ENCODE results near the gene PTRH1. TPM values are rescaled to one million over a fixed set of nuclear protein-coding genes. Genes with fewer than 3 reads are reported as not detected.

The PTRH1 gene
- total and polyA plus RNA-seq, 2 of the 13 experiments (the other 11 are each of a cell fraction or from before 2014, with no cell fraction given), result 4.0 to 10.4 TPM

DNA sequence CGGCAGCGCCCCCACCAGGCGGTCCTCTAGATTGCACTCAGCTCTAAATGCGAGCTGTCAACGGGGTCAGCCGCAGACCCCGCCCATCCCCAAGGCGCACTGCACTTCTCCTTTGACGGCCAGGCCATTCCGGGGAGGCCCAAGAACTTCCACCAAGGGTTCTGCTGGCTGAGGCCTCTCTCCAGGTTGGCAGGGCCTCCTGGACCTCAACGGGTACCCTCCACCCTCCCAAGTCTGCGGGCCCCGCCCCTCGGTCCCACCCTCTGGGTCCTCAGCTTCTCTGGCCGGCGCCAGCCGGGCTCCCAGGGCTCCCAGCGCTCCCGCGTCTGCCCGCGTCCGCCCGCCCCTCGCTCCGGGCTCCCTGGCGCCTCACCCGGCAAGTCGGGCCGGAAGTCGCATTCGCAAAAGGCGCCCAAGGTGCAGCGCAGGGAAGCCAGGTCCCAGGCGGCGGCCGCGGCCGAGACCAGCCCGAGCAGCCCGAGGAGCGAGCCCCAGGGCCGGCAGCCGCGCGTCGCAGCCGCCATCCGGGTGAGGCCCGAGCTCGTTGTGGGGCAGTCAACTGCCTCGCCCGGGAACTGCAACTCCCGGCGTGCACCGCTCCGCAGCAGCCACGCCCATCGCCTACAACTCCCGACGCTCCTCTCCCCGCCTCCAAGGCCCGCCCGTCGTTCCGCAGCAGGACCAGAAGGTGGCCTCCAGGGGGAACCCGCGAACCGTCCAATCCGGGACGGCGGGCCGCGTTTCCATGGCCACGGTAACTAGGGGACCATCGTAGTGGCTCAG, 19.5 kb upstream of the PTRH1 start, which contains the start of gene TOR2A (continued):
- TF ChIP-seq, protein P1, sequence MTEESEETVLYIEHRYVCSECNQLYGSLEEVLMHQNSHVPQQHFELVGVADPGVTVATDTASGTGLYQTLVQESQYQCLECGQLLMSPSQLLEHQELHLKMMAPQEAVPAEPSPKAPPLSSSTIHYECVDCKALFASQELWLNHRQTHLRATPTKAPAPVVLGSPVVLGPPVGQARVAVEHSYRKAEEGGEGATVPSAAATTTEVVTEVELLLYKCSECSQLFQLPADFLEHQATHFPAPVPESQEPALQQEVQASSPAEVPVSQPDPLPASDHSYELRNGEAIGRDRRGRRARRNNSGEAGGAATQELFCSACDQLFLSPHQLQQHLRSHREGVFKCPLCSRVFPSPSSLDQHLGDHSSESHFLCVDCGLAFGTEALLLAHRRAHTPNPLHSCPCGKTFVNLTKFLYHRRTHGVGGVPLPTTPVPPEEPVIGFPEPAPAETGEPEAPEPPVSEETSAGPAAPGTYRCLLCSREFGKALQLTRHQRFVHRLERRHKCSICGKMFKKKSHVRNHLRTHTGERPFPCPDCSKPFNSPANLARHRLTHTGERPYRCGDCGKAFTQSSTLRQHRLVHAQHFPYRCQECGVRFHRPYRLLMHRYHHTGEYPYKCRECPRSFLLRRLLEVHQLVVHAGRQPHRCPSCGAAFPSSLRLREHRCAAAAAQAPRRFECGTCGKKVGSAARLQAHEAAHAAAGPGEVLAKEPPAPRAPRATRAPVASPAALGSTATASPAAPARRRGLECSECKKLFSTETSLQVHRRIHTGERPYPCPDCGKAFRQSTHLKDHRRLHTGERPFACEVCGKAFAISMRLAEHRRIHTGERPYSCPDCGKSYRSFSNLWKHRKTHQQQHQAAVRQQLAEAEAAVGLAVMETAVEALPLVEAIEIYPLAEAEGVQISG (CRISPR knock-in tag; IDR thresholded peaks at IDR 0.05), result peak; percentile 87
- TF ChIP-seq, protein P2, sequence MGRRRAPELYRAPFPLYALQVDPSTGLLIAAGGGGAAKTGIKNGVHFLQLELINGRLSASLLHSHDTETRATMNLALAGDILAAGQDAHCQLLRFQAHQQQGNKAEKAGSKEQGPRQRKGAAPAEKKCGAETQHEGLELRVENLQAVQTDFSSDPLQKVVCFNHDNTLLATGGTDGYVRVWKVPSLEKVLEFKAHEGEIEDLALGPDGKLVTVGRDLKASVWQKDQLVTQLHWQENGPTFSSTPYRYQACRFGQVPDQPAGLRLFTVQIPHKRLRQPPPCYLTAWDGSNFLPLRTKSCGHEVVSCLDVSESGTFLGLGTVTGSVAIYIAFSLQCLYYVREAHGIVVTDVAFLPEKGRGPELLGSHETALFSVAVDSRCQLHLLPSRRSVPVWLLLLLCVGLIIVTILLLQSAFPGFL (CRISPR knock-in tag; IDR thresholded peaks at IDR 0.05), result 0 out of 2 replicates have a peak, but pooled peaks have one; percentile 30
- TF ChIP-seq ZNF496 (CRISPR knock-in tag; IDR thresholded peaks at IDR 0.05; ENCODE audit: insufficient replicate concordance) (no peak), ZNF766 (CRISPR knock-in tag; IDR thresholded peaks at IDR 0.05; ENCODE audit: borderline replicate concordance) (peak; percentile 72; the same call in 1 of the 2 replicates), ZNF331 (CRISPR knock-in tag; IDR thresholded peaks at IDR 0.05) (no peak), NCOA5 (CRISPR knock-in tag; IDR thresholded peaks at IDR 0.05) (no peak), ATF1 (CRISPR knock-in tag; IDR thresholded peaks at IDR 0.05) (no peak), ZNF101 (CRISPR knock-in tag; IDR thresholded peaks at IDR 0.05; ENCODE audit: borderline replicate concordance, low read depth) (0 out of 2 replicates have a peak, but pooled peaks have one; percentile 84), NR2F2 (IDR thresholded peaks at IDR 0.05; ENCODE audit: borderline replicate concordance, low read depth) (no peak), RBM22 (optimal IDR thresholded peaks at IDR 0.05; ENCODE audit: low read length) (peak; percentile 99), ZEB1 (IDR thresholded peaks at IDR 0.05; ENCODE audit: insufficient replicate concordance, low read depth) (no peak), ZNF510 (CRISPR knock-in tag; IDR thresholded peaks at IDR 0.05; ENCODE audit: low read depth) (peak; percentile 78), ATAD3A (CRISPR knock-in tag; IDR thresholded peaks at IDR 0.05) (no peak)
- TF ChIP-seq, protein P3, sequence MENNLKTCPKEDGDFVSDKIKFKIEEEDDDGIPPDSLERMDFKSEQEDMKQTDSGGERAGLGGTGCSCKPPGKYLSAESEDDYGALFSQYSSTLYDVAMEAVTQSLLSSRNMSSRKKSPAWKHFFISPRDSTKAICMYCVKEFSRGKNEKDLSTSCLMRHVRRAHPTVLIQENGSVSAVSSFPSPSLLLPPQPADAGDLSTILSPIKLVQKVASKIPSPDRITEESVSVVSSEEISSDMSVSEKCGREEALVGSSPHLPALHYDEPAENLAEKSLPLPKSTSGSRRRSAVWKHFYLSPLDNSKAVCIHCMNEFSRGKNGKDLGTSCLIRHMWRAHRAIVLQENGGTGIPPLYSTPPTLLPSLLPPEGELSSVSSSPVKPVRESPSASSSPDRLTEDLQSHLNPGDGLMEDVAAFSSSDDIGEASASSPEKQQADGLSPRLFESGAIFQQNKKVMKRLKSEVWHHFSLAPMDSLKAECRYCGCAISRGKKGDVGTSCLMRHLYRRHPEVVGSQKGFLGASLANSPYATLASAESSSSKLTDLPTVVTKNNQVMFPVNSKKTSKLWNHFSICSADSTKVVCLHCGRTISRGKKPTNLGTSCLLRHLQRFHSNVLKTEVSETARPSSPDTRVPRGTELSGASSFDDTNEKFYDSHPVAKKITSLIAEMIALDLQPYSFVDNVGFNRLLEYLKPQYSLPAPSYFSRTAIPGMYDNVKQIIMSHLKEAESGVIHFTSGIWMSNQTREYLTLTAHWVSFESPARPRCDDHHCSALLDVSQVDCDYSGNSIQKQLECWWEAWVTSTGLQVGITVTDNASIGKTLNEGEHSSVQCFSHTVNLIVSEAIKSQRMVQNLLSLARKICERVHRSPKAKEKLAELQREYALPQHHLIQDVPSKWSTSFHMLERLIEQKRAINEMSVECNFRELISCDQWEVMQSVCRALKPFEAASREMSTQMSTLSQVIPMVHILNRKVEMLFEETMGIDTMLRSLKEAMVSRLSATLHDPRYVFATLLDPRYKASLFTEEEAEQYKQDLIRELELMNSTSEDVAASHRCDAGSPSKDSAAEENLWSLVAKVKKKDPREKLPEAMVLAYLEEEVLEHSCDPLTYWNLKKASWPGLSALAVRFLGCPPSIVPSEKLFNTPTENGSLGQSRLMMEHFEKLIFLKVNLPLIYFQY (CRISPR knock-in tag; IDR thresholded peaks at IDR 0.05; ENCODE audit: borderline replicate concordance), result no peak
- TF ChIP-seq, protein P4, sequence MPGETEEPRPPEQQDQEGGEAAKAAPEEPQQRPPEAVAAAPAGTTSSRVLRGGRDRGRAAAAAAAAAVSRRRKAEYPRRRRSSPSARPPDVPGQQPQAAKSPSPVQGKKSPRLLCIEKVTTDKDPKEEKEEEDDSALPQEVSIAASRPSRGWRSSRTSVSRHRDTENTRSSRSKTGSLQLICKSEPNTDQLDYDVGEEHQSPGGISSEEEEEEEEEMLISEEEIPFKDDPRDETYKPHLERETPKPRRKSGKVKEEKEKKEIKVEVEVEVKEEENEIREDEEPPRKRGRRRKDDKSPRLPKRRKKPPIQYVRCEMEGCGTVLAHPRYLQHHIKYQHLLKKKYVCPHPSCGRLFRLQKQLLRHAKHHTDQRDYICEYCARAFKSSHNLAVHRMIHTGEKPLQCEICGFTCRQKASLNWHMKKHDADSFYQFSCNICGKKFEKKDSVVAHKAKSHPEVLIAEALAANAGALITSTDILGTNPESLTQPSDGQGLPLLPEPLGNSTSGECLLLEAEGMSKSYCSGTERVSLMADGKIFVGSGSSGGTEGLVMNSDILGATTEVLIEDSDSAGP (CRISPR knock-in tag; IDR thresholded peaks at IDR 0.05; ENCODE audit: borderline replicate concordance), result peak; percentile 56; the same call in 1 of the 2 replicates
- TF ChIP-seq, protein P5, sequence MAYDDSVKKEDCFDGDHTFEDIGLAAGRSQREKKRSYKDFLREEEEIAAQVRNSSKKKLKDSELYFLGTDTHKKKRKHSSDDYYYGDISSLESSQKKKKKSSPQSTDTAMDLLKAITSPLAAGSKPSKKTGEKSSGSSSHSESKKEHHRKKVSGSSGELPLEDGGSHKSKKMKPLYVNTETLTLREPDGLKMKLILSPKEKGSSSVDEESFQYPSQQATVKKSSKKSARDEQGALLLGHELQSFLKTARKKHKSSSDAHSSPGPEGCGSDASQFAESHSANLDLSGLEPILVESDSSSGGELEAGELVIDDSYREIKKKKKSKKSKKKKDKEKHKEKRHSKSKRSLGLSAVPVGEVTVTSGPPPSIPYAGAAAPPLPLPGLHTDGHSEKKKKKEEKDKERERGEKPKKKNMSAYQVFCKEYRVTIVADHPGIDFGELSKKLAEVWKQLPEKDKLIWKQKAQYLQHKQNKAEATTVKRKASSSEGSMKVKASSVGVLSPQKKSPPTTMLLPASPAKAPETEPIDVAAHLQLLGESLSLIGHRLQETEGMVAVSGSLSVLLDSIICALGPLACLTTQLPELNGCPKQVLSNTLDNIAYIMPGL (CRISPR knock-in tag; IDR thresholded peaks at IDR 0.05; ENCODE audit: borderline replicate concordance in 1 of 2, low read depth in 1 of 2), result peak; percentile 63 to 96
